ENCODE measurements around the gene FYB1. TPM values are rescaled to one million over a fixed set of nuclear protein-coding genes. Genes with fewer than 3 reads are reported as not detected.

The FYB1 gene
- total and polyA plus RNA-seq, 5 donors = 0.66 to 9.5 (median 6.5) TPM

DNA sequence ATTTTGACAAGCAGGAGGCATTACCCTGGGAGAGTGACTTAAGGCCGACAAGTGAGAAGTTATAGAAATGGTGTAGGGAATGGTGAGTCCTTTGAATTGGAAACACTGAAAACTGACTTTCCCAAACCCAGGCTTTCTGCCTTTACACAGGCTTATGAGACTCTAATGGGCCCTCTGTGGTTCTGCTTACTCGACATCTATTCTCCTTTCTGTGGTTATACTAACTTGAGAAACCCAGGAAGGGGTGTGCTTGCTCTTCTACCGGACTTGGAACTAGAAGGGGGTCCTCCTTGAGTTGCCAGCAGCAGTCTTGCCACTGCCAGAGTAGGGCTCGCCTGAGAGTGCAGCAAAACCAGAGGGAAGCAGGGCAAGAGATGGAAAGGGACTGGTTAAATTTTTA is 63.3 kb downstream of the FYB1 start:
- Histone ChIP-seq H3K27me3 (ENCODE audit: control insufficient read depth, insufficient read depth) (no peaks in the 10 kb centered on the region), H3K4me3 (ENCODE audit: low read length) (no peak overlapping the region), H3K9me3 (ENCODE audit: control insufficient read depth, low read length) (no peaks in the 10 kb centered on the region), H3K27ac (ENCODE audit: low read length) (no peak overlapping the region), H3K4me1 (ENCODE audit: control insufficient read depth, insufficient read depth, low read length) (no peaks in the 10 kb centered on the region)
- DNase-seq = no peak
- 69% methylated on average over 4 of the region's 4 CpGs for WGBS
- no peak for ATAC-seq
- intact Hi-C loops (cut with DNase I) = no loop called here

DNA sequence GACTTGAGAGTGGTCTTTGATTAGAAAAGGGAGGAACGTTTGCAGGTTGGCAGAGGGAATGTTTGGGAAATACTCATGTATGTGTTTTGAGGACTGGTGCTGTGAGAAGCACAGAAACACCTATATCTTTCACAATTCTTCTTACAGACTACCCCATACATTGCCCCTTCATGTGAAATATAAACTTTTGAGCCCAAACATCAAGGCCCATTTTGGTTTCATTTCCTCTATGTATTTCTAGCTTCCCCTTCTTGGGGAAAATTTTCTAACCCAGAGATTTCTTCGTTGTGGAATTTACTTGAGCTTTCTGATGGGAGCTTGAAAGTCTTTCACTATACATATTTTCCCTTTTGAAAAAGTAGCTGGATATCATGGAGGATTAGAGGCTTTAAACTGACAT is 67.6 kb downstream of the FYB1 start:
- Histone ChIP-seq H3K27ac (ENCODE audit: low read length) (no peak overlapping the region), H3K4me3 (ENCODE audit: low read length) (no peak overlapping the region), H3K27me3 (ENCODE audit: control insufficient read depth, insufficient read depth) (no peaks in the 10 kb centered on the region), H3K9me3 (ENCODE audit: control insufficient read depth, low read length) (no peaks in the 10 kb centered on the region), H3K4me1 (ENCODE audit: control insufficient read depth, insufficient read depth, low read length) (no peaks in the 10 kb centered on the region)
- intact Hi-C loops (cut with DNase I) = no loop called here
- DNase-seq (no peak), ATAC-seq (no peak)
- 52% methylated on average over 2 of the region's 2 CpGs for WGBS

DNA sequence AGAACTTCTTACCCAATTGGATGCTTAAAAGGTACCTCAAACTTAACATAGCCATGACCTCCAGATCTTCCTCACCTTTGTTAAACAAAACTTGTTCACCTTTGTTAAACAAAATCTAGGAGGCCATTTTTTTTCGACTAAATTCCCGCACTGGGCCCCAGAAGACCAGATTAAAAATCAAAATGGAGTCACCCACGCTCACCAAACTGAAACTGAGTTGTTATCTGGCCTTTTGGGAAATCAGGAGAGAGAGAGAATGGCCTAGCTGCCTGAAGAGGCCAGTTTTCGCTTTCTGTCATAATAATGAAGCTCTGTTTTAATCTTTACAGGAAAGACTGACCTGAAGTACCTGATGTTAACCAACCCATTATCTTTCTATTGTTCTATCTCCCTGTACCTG is 69.4 kb downstream of the FYB1 start:
- ATAC-seq (no peak), DNase-seq (no peak)
- Histone ChIP-seq H3K4me3 (ENCODE audit: low read length) (no peak overlapping the region), H3K4me1 (ENCODE audit: control insufficient read depth, insufficient read depth, low read length) (no peaks in the 10 kb centered on the region), H3K27ac (ENCODE audit: low read length) (no peak overlapping the region), H3K9me3 (ENCODE audit: control insufficient read depth, low read length) (no peaks in the 10 kb centered on the region), H3K27me3 (ENCODE audit: control insufficient read depth, insufficient read depth) (no peaks in the 10 kb centered on the region)
- WGBS = 95% methylated on average over 4 of the region's 4 CpGs
- intact Hi-C loops (cut with DNase I) = no loop called here

DNA sequence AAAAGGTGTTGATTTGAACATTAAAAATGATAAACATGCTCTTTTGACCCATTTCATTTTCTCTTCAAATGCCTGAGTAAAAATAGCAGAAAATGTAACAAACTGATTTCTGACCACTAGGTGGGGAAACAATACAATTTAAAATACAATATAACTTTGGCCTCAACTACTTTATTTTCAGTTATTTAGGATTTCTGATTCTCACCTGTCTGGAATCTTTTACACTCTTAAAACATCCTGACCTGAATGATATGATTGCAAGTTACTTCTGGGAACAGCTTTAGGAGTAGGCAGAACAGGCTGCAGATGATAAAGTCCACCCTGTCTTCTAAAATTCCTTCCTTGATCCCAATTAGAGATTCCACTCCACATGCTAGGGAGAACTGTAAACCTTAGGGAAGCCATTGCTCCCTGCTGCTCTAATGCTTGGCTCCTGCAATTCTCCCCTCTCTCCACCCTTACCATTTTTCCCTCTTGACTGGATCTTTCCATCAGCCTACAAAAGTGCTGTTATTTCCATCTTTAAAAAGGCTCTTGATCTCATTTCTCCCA is 70.3 kb downstream of the FYB1 start:
- no peaks in the 10 kb centered on the region for H3K4me1 ChIP-seq (ENCODE audit: control insufficient read depth, insufficient read depth, low read length)
- ATAC-seq = no peak

DNA sequence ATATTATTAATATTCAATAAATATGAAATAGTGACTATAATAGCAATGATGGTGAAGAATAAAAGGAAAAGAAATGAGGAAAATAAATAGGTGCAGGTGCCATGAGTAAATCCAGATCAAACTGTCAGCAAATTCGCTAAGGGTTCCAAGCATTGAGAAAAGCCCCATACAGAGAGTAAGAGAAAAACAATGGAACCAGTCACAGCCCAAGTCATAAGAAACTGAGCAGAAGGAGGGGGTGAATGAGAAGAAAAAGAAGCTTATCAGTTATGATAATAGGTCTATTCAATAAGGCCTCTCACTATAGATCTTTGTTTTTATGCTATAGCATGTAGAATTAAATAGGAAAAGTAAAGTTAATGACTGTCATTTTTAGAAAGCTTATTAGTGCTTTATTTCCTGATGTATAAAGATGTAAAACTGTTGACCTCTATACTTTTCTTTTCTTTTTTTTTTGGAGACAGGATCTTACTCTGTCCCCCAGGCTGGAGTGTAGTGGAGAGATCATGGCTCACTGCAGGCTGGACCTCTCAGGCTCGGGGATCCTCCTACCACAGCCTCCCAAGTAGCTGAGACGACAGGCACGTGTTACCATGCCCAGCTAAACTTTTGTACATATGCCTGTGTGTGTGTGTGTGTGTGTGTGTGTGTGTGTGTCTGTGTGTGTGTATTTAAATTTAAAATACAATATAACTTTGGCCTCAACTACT is 72.4 kb downstream of the FYB1 start:
- intact Hi-C loops (cut with DNase I) = no loop called here
- no peaks in the 10 kb centered on the region for H3K27me3 ChIP-seq (ENCODE audit: control insufficient read depth, insufficient read depth)
- H3K4me1 ChIP-seq (ENCODE audit: control insufficient read depth, insufficient read depth, low read length) = no peaks in the 10 kb centered on the region
- no peak overlapping the region for H3K27ac ChIP-seq (ENCODE audit: low read length)
- no peak overlapping the region for H3K4me3 ChIP-seq (ENCODE audit: low read length)
- 79% methylated on average over 4 of the region's 4 CpGs for WGBS
- DNase-seq = no peak
- no peak for ATAC-seq
- H3K9me3 ChIP-seq (ENCODE audit: control insufficient read depth, low read length) = no peaks in the 10 kb centered on the region

More for the DNA sequence above, 70.3 kb downstream of the FYB1 start:
- Histone ChIP-seq H3K9me3 (ENCODE audit: control insufficient read depth, low read length) (no peaks in the 10 kb centered on the region), H3K27ac (ENCODE audit: low read length) (no peak overlapping the region), H3K4me3 (ENCODE audit: low read length) (no peak overlapping the region), H3K27me3 (ENCODE audit: control insufficient read depth, insufficient read depth) (no peaks in the 10 kb centered on the region)
- no peak for DNase-seq
- intact Hi-C loops (cut with DNase I) = no loop called here

DNA sequence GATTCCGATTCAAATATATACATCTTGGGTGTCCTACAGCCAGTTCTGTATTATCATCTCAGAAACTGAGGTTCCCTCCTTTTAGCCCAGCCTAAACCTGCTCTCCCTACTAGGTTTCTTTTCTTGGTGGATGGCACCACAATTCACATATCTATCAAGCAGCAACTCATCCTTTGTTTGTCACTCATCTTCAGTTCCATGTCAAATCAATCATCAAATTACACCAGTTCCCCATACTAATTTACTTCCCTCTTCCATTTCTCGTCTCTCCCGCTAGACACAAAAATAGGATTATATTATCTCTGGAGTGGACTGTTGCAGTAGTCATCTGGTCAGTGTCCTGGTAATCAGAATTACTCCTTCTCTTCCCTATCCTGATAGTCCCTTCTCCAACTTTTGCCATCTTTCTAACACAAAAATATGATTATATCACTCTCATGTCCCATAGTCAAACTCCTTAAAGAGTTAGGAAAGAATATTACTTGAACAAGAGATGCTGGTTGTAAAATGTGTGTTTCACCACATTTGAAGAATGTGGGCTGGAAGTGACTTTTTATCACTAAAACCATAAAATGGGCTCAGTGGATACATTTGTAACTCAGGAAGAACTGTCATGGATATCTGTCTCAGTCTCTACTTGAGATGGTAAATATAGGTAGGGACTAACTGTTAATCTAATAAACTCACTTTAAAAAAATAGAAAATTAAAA is 76.1 kb downstream of the FYB1 start:
- Histone ChIP-seq H3K27ac (ENCODE audit: low read length) (no peak overlapping the region), H3K4me1 (ENCODE audit: control insufficient read depth, insufficient read depth, low read length) (no peaks in the 10 kb centered on the region), H3K9me3 (ENCODE audit: control insufficient read depth, low read length) (peaks cover 2% of the 10 kb centered on the region), H3K4me3 (ENCODE audit: low read length) (no peak overlapping the region), H3K27me3 (ENCODE audit: control insufficient read depth, insufficient read depth) (no peaks in the 10 kb centered on the region)
- no peak for DNase-seq
- 83% methylated on average over 3 of the region's 3 CpGs for WGBS
- ATAC-seq = no peak
- intact Hi-C loops (cut with DNase I) = no loop called here

DNA sequence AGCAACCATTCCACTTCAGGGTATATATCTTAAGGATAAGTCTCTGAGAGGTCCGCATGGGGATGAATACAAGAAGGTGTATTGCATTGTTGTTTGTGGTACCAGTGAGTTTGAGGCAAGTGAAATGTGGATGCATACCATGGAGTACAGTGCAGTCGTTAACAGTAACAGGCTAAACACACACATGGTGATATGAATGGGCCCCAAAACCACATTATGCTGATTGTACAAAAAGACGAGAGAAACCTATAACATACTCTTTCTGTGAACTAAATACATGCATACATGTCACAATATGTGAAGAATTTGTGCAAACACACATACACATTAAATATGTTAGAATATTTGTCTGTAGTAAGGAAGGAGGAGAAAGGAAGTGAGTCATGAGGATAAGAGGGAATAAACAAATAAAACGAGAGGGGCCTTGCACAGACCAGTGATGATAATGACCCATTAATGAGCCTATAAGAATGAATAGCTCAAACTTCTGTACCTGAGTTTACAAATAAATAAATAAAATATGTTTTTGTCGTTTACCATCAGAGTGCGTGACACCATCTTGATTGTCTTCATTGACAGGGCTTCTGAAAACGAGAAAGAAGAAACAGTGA is 78.7 kb downstream of the FYB1 start:
- Histone ChIP-seq H3K9me3 (ENCODE audit: control insufficient read depth, low read length) (peaks cover 2% of the 10 kb centered on the region), H3K27ac (ENCODE audit: low read length) (no peak overlapping the region), H3K27me3 (ENCODE audit: control insufficient read depth, insufficient read depth) (no peaks in the 10 kb centered on the region), H3K4me1 (ENCODE audit: control insufficient read depth, insufficient read depth, low read length) (no peaks in the 10 kb centered on the region), H3K4me3 (ENCODE audit: low read length) (no peak overlapping the region)
- ATAC-seq = no peak
- 85% methylated on average over 7 of the region's 7 CpGs for WGBS
- no peak for DNase-seq
- intact Hi-C loops (cut with DNase I) = no loop called here

DNA sequence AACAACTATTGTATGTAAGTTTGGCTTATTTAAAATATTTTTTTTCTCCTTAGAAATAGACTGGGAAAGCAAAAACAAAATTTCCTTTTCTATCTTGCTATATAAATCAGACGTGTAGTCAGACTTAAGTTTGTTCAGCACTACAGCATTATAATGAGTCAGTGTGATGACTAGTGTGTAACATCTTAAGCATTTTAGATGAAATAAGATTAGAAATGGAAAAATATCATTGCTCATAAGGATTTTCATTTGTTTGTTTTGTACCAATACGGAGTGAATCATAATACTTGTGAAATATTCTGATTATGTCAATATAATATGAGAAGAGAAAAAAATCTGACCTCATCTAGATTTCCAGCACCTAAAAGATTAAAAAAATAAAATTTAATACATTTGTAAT is 80.5 kb downstream of the FYB1 start:
- H3K27me3 ChIP-seq (ENCODE audit: control insufficient read depth, insufficient read depth) = no peaks in the 10 kb centered on the region
- peaks cover 2% of the 10 kb centered on the region for H3K9me3 ChIP-seq (ENCODE audit: control insufficient read depth, low read length)
- no peaks in the 10 kb centered on the region for H3K4me1 ChIP-seq (ENCODE audit: control insufficient read depth, insufficient read depth, low read length)
- no peak overlapping the region for H3K4me3 ChIP-seq (ENCODE audit: low read length)
- ATAC-seq = no peak
- H3K27ac ChIP-seq (ENCODE audit: low read length) = no peak overlapping the region
- intact Hi-C loops (cut with DNase I) = no loop called here
- DNase-seq = no peak
- 67% methylated on average over 2 of the region's 2 CpGs for WGBS

DNA sequence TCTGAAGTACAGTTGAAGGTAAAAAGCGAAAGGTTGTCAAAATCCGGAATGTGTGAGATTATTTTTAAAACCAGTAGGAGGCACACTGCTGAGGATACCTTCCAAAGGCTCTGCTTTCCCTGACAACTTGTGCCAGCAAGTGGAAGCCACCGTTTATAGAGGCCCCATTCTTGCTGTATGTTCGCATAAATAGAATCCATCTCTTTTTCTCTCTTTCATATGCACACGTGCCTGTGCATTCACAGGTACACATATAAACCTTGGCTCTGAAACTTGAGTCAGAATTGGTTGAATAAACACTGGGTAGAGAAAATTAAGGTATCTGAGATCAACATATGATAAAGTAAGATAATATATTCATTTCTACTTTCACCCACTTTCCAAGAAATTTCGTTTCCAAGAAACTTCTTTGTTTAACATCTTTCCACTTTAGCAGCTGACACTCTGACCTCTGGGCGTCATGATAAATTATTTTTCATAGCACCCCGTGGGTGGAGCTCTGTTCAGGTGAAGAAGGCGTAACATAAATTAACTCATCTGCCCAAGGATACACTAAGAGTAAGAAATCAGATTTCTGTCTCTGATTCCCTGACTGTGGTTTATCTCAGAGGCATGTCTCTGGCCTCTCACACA is 81.4 kb downstream of the FYB1 start:
- 62% methylated on average over 9 of the region's 9 CpGs for WGBS
- Histone ChIP-seq H3K27me3 (ENCODE audit: control insufficient read depth, insufficient read depth) (no peaks in the 10 kb centered on the region), H3K27ac (ENCODE audit: low read length) (no peak overlapping the region), H3K4me1 (ENCODE audit: control insufficient read depth, insufficient read depth, low read length) (no peaks in the 10 kb centered on the region), H3K4me3 (ENCODE audit: low read length) (no peak overlapping the region), H3K9me3 (ENCODE audit: control insufficient read depth, low read length) (peaks cover 2% of the 10 kb centered on the region)
- DNase-seq (no peak), ATAC-seq (no peak)
- intact Hi-C loops (cut with DNase I) = no loop called here

DNA sequence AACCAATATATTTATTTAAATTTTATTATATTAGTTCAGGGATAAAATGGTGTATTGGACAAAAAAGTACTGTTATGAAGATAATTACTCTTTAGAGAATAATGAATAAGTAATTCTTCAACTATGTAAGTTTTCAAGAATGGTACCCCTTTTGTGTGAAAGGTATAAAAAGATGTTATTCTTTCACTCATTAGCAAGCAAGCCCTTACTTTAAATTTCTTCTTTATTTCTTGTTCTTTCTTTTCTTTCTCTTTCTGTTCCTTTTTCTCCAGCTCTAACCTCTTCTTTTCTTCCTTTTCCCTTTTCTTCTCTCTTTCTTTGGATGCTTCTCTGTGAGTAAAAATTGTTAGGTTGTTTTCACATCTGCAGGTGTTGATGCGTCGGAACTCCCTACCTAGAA is 82.0 kb downstream of the FYB1 start:
- ATAC-seq (no peak), DNase-seq (no peak)
- Histone ChIP-seq H3K4me1 (ENCODE audit: control insufficient read depth, insufficient read depth, low read length) (no peaks in the 10 kb centered on the region), H3K27ac (ENCODE audit: low read length) (no peak overlapping the region), H3K9me3 (ENCODE audit: control insufficient read depth, low read length) (peaks cover 2% of the 10 kb centered on the region), H3K4me3 (ENCODE audit: low read length) (no peak overlapping the region), H3K27me3 (ENCODE audit: control insufficient read depth, insufficient read depth) (no peaks in the 10 kb centered on the region)
- 89% methylated on average over 2 of the region's 2 CpGs for WGBS
- intact Hi-C loops (cut with DNase I) = no loop called here

DNA sequence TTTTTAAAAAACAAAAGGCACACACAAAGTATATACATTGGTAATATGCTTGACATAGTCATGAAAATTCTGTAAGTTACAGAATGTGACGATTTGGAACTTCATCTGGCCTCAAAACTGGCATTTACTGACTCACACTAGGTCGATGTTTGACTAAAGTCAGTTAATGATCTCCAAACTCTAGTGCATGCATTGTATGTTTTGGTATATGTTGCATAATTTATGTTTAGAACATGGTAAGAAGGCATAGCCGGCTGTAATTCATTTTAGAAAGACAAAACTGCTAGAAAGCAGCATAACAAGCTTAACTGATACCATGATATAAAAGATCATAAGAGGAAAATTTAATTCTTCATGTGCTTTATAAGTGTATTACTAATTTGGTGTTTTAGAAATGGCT is 86.6 kb downstream of the FYB1 start:
- H3K4me3 ChIP-seq (ENCODE audit: low read length) = no peak overlapping the region
- H3K27me3 ChIP-seq (ENCODE audit: control insufficient read depth, insufficient read depth) = no peaks in the 10 kb centered on the region
- intact Hi-C loops (cut with DNase I) = no loop called here

More for the DNA sequence above, 86.6 kb downstream of the FYB1 start:
- 86% methylated on average over 3 of the region's 3 CpGs for WGBS
- DNase-seq (no peak), ATAC-seq (no peak)
- no peaks in the 10 kb centered on the region for H3K9me3 ChIP-seq (ENCODE audit: control insufficient read depth, low read length)
- no peak overlapping the region for H3K27ac ChIP-seq (ENCODE audit: low read length)
- no peaks in the 10 kb centered on the region for H3K4me1 ChIP-seq (ENCODE audit: control insufficient read depth, insufficient read depth, low read length)
